DND-41 (cell line): Measurements from ENCODE around the gene KRT32.

Source experiments
- ATAC-seq: fragments of 200-7000 bp; cut with Tn5 transposase; 3 replicates; pipeline ENCODE4 v1.9.1; 2021; ENCODE audit warnings: low read depth; ENCODE audit not compliant: insufficient read depth
- DNase-seq: peaks from one replicate; pipeline ENCODE4 v3.0.0-alpha.2; 2020
- H2AFZ ChIP-seq: 2 replicates; pipeline ENCODE4 v1.6.0; 2012; ENCODE audit warnings: low read depth, low read length
- H3K27ac ChIP-seq: 2 replicates; pipeline ENCODE4 v1.5.1; 2012; ENCODE audit warnings: low read length, inconsistent platforms
- H3K27me3 ChIP-seq: fragments of 200-600 bp; sonication (generic); 2 replicates; pipeline ENCODE4 v1.6.0; 2012; ENCODE audit warnings: low read length, mild to moderate bottlenecking, inconsistent platforms; ENCODE audit not compliant: insufficient read depth, poor library complexity
- H3K36me3 ChIP-seq: 2 replicates; pipeline ENCODE4 v1.5.1; 2012; ENCODE audit warnings: low read length, inconsistent platforms; ENCODE audit not compliant: insufficient read depth
- H3K4me1 ChIP-seq: 2 replicates; pipeline ENCODE4 v1.5.1; 2012; ENCODE audit warnings: mild to moderate bottlenecking, low read length; ENCODE audit not compliant: insufficient read depth
- H3K4me2 ChIP-seq: 2 replicates; pipeline ENCODE4 v1.6.0; 2012; ENCODE audit warnings: mild to moderate bottlenecking, moderate library complexity, low read length, inconsistent platforms; ENCODE audit not compliant: insufficient read depth
- H3K4me3 ChIP-seq, 2 experiments: fragments of 200-600 bp in 1 of 2; shearing (Covaris generic) in 1 of 2; 2 replicates each; pipeline ENCODE4 v1.5.1; 2012 to 2016; ENCODE audit warnings: inconsistent platforms in 2 of 2, low read length in 2 of 2, mild to moderate bottlenecking in 2 of 2, low read depth in 1 of 2, moderate library complexity in 1 of 2
- H3K79me2 ChIP-seq: 2 replicates; pipeline ENCODE4 v1.6.0; 2012; ENCODE audit warnings: low read length, inconsistent platforms; ENCODE audit not compliant: insufficient read depth
- H3K9ac ChIP-seq: 2 replicates; pipeline ENCODE4 v1.6.0; 2012; ENCODE audit warnings: low read depth, mild to moderate bottlenecking, inconsistent platforms, low read length, moderate library complexity
- H3K9me3 ChIP-seq: 2 replicates; pipeline ENCODE4 v1.5.1; 2012; ENCODE audit warnings: low read length, moderate library complexity, mild to moderate bottlenecking, inconsistent platforms; ENCODE audit not compliant: insufficient read depth, severe bottlenecking
- H4K20me1 ChIP-seq: 2 replicates; pipeline ENCODE4 v1.6.0; 2012; ENCODE audit warnings: low read length; ENCODE audit not compliant: insufficient read depth
- EZH2 ChIP-seq: IDR thresholded peaks from 3 replicates; pipeline ENCODE4 v1.6.1; 2012; ENCODE audit warnings: borderline replicate concordance, low read depth, mild to moderate bottlenecking, moderate library complexity, low read length, inconsistent platforms; ENCODE audit not compliant: severe bottlenecking
- TF ChIP-seq, protein P1 (sequence below): IDR thresholded peaks from 2 replicates; pipeline ENCODE4 v1.5.1; 2012; ENCODE audit warnings: borderline replicate concordance, low read length, moderate library complexity, mild to moderate bottlenecking; ENCODE audit not compliant: poor library complexity, severe bottlenecking; ENCODE audit errors: extremely low read depth

The KRT32 gene

DNA sequence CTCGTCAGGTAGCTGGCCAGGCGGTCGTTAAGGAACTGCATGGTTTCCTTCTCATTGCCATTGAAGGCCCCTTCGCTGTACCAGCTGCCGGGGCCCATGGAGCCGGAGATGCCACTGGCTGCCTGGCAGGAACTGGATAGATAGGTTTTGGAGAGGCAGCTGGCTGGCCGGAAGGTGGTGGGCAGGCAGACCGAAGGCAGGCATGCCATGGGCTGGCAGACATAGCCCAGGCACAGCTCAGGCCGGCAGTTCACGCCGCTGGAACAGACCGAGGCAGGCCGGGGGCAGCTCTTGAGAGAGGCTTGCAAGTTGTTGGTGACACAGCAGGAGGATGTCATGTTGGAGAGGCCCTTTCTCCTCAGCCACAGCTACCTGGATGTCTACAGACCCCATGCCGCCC is at the start of gene KRT32:
Gene KRT32 (minus strand): TSS at position 399 of the 400 bp plus-strand sequence. CDS start 61 bp downstream, at position 338.
- Histone ChIP-seq H3K4me1 (no peaks in the 10 kb centered on the region), H3K27me3 (no peaks in the 10 kb centered on the region), H3K36me3 (no peaks in the 10 kb centered on the region), H3K79me2 (no peaks in the 10 kb centered on the region), H3K27ac (no peak within 1 kb of the TSS), H3K4me3 (no peak within 1 kb of the TSS), H4K20me1 (no peaks in the 10 kb centered on the region), H3K4me2 (no peak within 1 kb of the TSS), H3K9ac (no peak within 1 kb of the TSS), H2AFZ (no peak within 1 kb of the TSS), H3K9me3 (no peaks in the 10 kb centered on the region)
- DNase-seq: no peak
- no peak for TF ChIP-seq EZH2
- TF ChIP-seq, protein P1, sequence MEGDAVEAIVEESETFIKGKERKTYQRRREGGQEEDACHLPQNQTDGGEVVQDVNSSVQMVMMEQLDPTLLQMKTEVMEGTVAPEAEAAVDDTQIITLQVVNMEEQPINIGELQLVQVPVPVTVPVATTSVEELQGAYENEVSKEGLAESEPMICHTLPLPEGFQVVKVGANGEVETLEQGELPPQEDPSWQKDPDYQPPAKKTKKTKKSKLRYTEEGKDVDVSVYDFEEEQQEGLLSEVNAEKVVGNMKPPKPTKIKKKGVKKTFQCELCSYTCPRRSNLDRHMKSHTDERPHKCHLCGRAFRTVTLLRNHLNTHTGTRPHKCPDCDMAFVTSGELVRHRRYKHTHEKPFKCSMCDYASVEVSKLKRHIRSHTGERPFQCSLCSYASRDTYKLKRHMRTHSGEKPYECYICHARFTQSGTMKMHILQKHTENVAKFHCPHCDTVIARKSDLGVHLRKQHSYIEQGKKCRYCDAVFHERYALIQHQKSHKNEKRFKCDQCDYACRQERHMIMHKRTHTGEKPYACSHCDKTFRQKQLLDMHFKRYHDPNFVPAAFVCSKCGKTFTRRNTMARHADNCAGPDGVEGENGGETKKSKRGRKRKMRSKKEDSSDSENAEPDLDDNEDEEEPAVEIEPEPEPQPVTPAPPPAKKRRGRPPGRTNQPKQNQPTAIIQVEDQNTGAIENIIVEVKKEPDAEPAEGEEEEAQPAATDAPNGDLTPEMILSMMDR: no peak
- ATAC-seq: no peak

- Histone ChIP-seq H3K4me1 (no peaks in the 10 kb centered on the region), H3K4me3 (no peak overlapping the region), H3K36me3 (no peaks in the 10 kb centered on the region), H3K79me2 (no peaks in the 10 kb centered on the region), H3K9me3 (no peaks in the 10 kb centered on the region), H4K20me1 (peaks cover 2% of the 10 kb centered on the region; the same call in 1 of the 2 replicates), H3K4me2 (no peak overlapping the region), H2AFZ (no peak overlapping the region), H3K27me3 (peaks cover 12% of the 10 kb centered on the region), H3K9ac (no peak overlapping the region), H3K27ac (no peak overlapping the region)
- DNase-seq: no peak
- no peak for ATAC-seq
- TF ChIP-seq, protein P1: no peak
- TF ChIP-seq EZH2: no peak
These were observed 49.7 kb upstream of the KRT32 start for GRCh38 chr17:41516830-41517283.

- Histone ChIP-seq H3K4me2 (no peak overlapping the region), H4K20me1 (peaks cover 2% of the 10 kb centered on the region; the same call in 1 of the 2 replicates), H3K4me1 (no peaks in the 10 kb centered on the region), H3K27ac (no peak overlapping the region), H3K27me3 (peaks cover 15% of the 10 kb centered on the region), H3K9ac (no peak overlapping the region), H2AFZ (no peak overlapping the region), H3K36me3 (no peaks in the 10 kb centered on the region), H3K4me3 (no peak overlapping the region), H3K9me3 (no peaks in the 10 kb centered on the region), H3K79me2 (no peaks in the 10 kb centered on the region)
- no peak for ATAC-seq
- DNase-seq: no peak
- TF ChIP-seq EZH2: no peak
- TF ChIP-seq, protein P1: no peak
These were observed 49.1 kb upstream of the KRT32 start for GRCh38 chr17:41516147-41516829.
